Astrocyte (in vitro differentiated cells and primary cell): Measurements from ENCODE around the gene STXBP5.

Source experiments
- CTCF ChIP-seq: IDR thresholded peaks from 2 replicates; pipeline ENCODE4 v1.5.1; 2011; ENCODE audit warnings: low read depth, mild to moderate bottlenecking, inconsistent platforms, low read length, moderate library complexity; ENCODE audit not compliant: insufficient read depth
- EZH2 ChIP-seq: IDR thresholded peaks from 2 replicates; pipeline ENCODE4 v1.6.1; 2012; ENCODE audit warnings: mild to moderate bottlenecking, low read length, inconsistent platforms; ENCODE audit not compliant: insufficient read depth

GRCh38 chr6:147361311-147361981 is 157.2 kb downstream of the STXBP5 start:
- no peak for TF ChIP-seq CTCF
- TF ChIP-seq EZH2: no peak
